ENCODE results near the gene OVAAL.

OVAAL gene

DNA sequence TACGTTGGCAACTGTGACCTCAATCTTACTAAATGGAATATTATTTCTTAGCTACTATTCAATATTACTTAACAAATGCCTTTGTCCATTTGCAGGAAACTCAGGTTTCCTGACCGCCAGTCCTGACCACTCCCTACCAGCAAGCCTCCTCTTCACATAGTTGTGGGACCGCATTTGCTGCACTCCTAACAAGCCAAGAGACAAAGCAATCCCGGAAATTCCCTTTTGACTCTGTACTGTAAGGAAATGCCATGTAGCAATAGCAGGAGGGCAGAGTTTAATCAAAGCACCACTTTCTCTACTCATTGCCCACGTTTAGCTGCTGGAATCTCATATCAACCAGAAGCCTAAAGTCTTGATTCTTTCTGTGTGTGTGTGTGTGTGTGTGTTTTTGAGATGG is 28.3 kb upstream of the OVAAL start:
- peak; percentile 94 for DNase-seq (ENCODE audit: low read depth)
- H3K4me3 ChIP-seq (ENCODE audit: low read depth, low read length): no peak overlapping the region

DNA sequence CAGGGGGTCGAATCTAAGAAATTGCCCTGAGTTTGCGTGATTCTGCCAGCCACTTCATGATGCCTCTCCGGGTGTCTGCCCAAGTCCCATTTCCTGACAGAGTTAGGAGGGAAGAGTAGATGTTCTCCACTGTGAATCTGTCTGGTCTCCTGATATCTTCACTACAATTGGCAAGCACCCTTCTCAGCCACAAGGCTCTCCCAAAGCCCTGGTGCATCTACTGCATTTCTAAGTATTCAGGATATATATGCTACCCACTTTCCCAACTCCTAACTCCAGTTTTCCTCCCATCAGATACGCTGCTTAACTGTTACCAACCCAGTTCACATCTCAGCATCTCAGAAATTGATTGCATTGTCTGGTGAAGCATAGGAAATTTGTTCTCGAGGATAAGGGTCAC is 25.9 kb upstream of the OVAAL start:
- no peak overlapping the region for H3K4me3 ChIP-seq (ENCODE audit: low read depth, low read length)
- no peak for DNase-seq (ENCODE audit: low read depth)
- TF ChIP-seq, protein P1, sequence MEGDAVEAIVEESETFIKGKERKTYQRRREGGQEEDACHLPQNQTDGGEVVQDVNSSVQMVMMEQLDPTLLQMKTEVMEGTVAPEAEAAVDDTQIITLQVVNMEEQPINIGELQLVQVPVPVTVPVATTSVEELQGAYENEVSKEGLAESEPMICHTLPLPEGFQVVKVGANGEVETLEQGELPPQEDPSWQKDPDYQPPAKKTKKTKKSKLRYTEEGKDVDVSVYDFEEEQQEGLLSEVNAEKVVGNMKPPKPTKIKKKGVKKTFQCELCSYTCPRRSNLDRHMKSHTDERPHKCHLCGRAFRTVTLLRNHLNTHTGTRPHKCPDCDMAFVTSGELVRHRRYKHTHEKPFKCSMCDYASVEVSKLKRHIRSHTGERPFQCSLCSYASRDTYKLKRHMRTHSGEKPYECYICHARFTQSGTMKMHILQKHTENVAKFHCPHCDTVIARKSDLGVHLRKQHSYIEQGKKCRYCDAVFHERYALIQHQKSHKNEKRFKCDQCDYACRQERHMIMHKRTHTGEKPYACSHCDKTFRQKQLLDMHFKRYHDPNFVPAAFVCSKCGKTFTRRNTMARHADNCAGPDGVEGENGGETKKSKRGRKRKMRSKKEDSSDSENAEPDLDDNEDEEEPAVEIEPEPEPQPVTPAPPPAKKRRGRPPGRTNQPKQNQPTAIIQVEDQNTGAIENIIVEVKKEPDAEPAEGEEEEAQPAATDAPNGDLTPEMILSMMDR (conservative IDR thresholded peaks at IDR 0.05; ENCODE audit: low read depth, low read length): no peak

More for the DNA sequence above, 28.3 kb upstream of the OVAAL start:
- TF ChIP-seq, protein P1 (conservative IDR thresholded peaks at IDR 0.05; ENCODE audit: low read depth, low read length): no peak

DNA sequence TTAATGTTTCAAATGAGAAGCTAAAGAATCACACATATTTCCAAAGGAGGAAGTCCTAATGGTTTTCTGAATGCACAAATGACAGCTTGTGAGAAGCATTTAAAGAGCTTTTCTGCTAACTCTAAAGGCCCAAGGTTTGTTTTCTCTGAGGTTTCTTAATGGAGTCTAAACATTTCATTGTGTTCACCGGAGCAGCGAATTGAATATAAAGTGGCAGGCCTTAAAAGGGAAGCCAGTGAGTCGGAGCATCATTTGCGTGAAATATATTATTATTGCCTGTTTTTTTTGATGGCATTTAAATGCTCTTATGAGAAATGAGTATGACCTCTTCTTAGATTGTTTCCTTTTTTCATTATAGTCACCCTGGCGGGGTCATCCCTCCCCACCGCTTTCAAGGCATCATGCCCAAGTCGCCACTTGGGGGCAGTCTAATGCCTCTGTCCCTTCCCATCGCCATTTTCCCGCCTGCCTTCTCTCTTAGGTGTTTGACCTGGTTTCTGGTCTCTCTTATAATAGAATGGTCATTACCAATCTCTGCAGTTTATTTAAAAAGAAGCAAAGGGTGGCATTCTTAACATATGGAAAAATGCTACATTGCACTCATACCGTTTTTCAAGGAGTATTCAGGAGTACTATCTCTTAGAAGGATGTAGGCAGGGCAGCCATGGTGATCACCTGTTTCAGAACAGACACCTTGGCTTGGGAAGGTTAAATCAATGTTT is 25.3 kb upstream of the OVAAL start:
- DNase-seq (ENCODE audit: low read depth): peak; percentile 79
- no peak overlapping the region for H3K4me3 ChIP-seq (ENCODE audit: low read depth, low read length)
- TF ChIP-seq, protein P1 (conservative IDR thresholded peaks at IDR 0.05; ENCODE audit: low read depth, low read length): peak; percentile 92

DNA sequence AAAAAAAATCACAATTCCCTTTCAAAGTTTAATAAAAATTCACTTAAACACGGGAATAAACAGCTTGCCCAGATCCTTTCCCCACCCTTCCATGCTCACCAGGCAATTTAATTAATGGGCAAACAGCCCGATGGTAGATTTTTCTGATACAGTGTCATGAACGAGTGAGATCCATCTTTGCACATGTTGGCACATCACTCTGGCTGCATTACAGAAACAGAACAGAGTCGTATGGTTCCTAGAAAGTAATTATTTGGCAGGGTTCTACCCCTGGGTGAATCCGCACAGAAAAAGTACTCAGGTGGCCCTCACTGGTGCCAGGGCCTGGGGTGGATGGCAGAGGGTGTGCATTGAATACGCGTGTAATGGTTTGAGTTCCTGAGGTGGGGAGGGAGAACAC is 24.6 kb upstream of the OVAAL start:
- no peak overlapping the region for H3K4me3 ChIP-seq (ENCODE audit: low read depth, low read length)
- DNase-seq (ENCODE audit: low read depth): no peak
- TF ChIP-seq, protein P1 (conservative IDR thresholded peaks at IDR 0.05; ENCODE audit: low read depth, low read length): no peak

DNA sequence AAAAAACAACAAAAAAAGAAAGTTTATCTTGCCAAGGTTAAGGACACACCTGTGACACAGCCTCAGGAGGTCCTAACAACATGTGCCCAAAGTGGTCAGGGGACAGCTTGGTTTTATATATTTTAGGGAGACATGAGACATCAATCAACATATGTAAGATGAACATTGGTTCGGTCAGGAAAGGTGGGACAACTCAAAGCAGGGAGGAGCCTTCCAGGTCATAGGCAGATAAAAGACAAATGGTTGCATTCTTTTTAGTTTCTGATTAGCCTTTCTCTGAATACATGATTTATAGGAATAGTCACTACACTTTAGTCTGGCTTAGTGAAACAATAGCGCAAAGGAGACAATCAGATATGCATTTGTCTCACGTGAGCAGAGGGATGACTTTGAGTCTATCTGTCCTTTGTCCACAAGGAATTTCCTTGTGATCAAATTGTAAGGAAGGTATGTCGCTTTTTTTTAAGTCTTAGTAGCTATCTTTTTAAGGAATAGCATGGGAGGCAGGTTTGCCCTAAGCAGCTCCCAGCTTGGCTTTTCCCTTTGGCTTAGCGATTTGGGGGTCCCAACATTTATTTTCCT is 23.3 kb upstream of the OVAAL start:
- TF ChIP-seq, protein P1 (conservative IDR thresholded peaks at IDR 0.05; ENCODE audit: low read depth, low read length): no peak
- no peak overlapping the region for H3K4me3 ChIP-seq (ENCODE audit: low read depth, low read length)
- DNase-seq (ENCODE audit: low read depth): no peak

DNA sequence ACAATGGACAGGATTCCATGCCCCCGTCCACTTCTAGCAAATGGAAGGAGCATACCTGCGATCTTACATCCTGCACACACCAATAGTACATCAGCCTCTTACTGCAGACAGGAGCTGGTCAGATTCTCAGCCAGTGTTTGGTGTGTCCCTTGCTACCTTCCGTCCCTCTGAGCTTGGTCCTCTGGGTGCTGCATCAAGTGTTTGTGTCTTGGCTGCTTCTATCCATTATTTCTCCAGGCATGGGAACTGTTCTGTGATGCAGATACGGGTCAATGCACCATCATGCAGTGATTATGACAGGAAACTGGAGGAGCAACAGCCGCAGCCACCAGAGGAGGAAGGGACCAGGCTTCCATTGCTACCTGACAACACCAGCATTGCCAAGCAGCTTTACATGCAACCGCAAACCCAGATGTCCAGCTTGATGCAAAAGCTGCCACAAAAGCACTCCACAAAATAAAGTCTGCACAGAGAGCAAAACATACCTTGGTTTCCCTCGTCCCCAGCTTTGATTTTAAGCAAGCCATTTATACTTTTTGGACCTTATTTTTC is 21.9 kb upstream of the OVAAL start:
- DNase-seq (ENCODE audit: low read depth): no peak
- no peak overlapping the region for H3K4me3 ChIP-seq (ENCODE audit: low read depth, low read length)
- TF ChIP-seq, protein P1 (conservative IDR thresholded peaks at IDR 0.05; ENCODE audit: low read depth, low read length): no peak

Measured in choroid plexus epithelial cell (primary cell).